Epithelial cell of esophagus (primary cell): ENCODE measurements around the gene LPP.

ENCODE experiments used
- DNase-seq: peaks from one replicate; pipeline ENCODE4 v3.0.0; 2010; ENCODE audit warnings: low read depth
- H3K4me3 ChIP-seq: 2 replicates; pipeline ENCODE4 v1.5.1; 2011; ENCODE audit warnings: mild to moderate bottlenecking, low read length, control low read depth
- TF ChIP-seq, protein P1 (sequence below): IDR thresholded peaks from 2 replicates; pipeline ENCODE4 v1.5.1; 2011; ENCODE audit warnings: low read depth, mild to moderate bottlenecking, low read length, control low read depth, inconsistent platforms; ENCODE audit not compliant: insufficient read depth; ENCODE audit errors: missing control alignments

Gene LPP

GRCh38 chr3:188259596-188259995, 105.6 kb downstream of the LPP start:
- no peak for DNase-seq
- H3K4me3 ChIP-seq = no peak overlapping the region
- TF ChIP-seq, protein P1, sequence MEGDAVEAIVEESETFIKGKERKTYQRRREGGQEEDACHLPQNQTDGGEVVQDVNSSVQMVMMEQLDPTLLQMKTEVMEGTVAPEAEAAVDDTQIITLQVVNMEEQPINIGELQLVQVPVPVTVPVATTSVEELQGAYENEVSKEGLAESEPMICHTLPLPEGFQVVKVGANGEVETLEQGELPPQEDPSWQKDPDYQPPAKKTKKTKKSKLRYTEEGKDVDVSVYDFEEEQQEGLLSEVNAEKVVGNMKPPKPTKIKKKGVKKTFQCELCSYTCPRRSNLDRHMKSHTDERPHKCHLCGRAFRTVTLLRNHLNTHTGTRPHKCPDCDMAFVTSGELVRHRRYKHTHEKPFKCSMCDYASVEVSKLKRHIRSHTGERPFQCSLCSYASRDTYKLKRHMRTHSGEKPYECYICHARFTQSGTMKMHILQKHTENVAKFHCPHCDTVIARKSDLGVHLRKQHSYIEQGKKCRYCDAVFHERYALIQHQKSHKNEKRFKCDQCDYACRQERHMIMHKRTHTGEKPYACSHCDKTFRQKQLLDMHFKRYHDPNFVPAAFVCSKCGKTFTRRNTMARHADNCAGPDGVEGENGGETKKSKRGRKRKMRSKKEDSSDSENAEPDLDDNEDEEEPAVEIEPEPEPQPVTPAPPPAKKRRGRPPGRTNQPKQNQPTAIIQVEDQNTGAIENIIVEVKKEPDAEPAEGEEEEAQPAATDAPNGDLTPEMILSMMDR = no peak

GRCh38 chr3:188261011-188261410, 107.1 kb downstream of the LPP start:
- DNase-seq = no peak
- no peak overlapping the region for H3K4me3 ChIP-seq
- TF ChIP-seq, protein P1 = no peak

- no peak for DNase-seq
- TF ChIP-seq, protein P1 = no peak
- no peak overlapping the region for H3K4me3 ChIP-seq
Measured at GRCh38 chr3:188262488-188262887, 108.5 kb downstream of the LPP start.

DNA sequence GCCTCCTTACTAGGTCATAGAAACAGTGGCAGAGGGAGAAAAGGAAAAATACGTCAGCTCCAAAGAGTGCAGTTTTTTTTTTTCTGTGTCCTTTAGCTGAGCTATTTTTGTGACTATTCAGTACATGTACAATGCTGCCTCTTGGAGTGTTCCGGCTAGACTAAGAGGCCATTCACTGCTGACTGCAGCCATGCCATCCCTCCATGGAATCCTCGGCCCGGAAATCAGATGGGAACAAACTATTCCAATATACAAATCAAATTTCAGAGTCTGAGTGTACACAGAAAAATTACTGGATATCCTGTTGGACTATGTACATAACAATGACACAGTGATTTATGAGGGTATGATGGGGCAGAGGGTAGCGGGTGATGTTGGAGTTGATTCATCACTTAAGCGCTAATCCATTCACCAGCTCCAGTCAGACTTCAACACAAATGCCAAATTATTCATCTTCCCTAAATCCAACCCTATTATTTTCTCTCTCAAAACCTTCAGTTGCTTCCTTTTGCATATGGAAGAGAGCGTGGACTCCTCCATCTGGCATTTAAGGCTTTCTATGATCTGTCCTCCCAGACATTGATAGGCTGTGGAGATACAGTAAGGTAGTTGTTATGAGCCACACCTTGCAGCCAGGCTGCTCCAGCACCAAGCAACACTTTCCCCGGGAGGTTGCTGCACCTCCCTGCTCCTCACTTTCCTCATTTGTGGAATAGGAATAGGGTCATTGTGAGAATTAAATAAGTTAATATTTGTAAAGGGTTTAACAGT, 109.1 kb downstream of the LPP start:
- TF ChIP-seq, protein P1 = no peak
- peak; percentile 86 for DNase-seq
- H3K4me3 ChIP-seq = no peak overlapping the region

GRCh38 chr3:188264226-188265207, 110.6 kb downstream of the LPP start:
- H3K4me3 ChIP-seq = no peak overlapping the region
- DNase-seq = no peak
- TF ChIP-seq, protein P1 = no peak

- no peak for DNase-seq
- no peak overlapping the region for H3K4me3 ChIP-seq
- TF ChIP-seq, protein P1 = no peak
Measured at GRCh38 chr3:188266562-188267274, 112.8 kb downstream of the LPP start.
